SH-SY5Y (cell line): ENCODE data around the gene SFRP4.

Experiments
- GATA2 ChIP-seq: IDR thresholded peaks from 2 replicates; pipeline ENCODE4 v1.6.1; 2011; ENCODE audit warnings: mild to moderate bottlenecking, low read depth, low read length
- GATA3 ChIP-seq: IDR thresholded peaks from 2 replicates; pipeline ENCODE4 v1.6.1; 2011; ENCODE audit warnings: low read depth, mild to moderate bottlenecking, low read length, moderate library complexity

- TF ChIP-seq GATA2, result no peak
- TF ChIP-seq GATA3, result no peak
These were observed 26.5 kb upstream of the SFRP4 start for GRCh38 chr7:37942934-37943610.
